K562 (cell line): ENCODE data around the gene TAS2R20. TPM values are rescaled to one million over a fixed set of nuclear protein-coding genes. Genes with fewer than 3 reads are reported as not detected.

ENCODE experiments used
- ATAC-seq: fragments of 200-7000 bp; cut with Tn5 transposase; 3 replicates; pipeline ENCODE4 v1.9.1; 2020; ENCODE audit warnings: moderate library complexity
- BruUV-seq: library from RNA; stranded (reverse); fragments of 400-500 nt; replicated peaks from 2 replicates; lab custom pipeline; 2021; lab: Mats Ljungman, UMichigan
- CTCF ChIA-PET: fragments of 300-600 bp; formaldehyde crosslinking; extraction: SDS; loops from one replicate; lab custom pipeline; 2021; ENCODE audit warnings: low intra/inter-chr PET ratio; lab: Yijun Ruan, JAX
- POLR2A ChIA-PET: fragments of 300-600, 350-650 bp; sonication (Branson Sonifier 250); formaldehyde crosslinking; extraction: SDS; loops from one replicate; lab custom pipeline; 2021; ENCODE audit warnings: antibody characterized with exemption, inconsistent platforms; lab: Yijun Ruan, JAX
- DNase-seq, 4 experiments: peaks; one replicate each; pipeline versions ENCODE4 v3.0.0 to v3.0.0-alpha.2; 2011 to 2018; ENCODE audit warnings: low spot score in 3 of 4, mixed read lengths in 3 of 4; ENCODE audit errors: extremely low read depth in 1 of 4
- FAIRE-seq: peaks from 2 replicates; lab custom pipeline; 2011; peaks lifted over from hg19 to GRCh38; lab: Jason Lieb, UNC
- H2AFZ ChIP-seq: 2 replicates; pipeline ENCODE4 v1.6.0; 2011; ENCODE audit warnings: low read depth, low read length, control low read depth, inconsistent platforms
- H3K27ac ChIP-seq: fragments of 200-600 bp; 3 replicates; pipeline ENCODE4 v1.8.0; 2011; ENCODE audit warnings: low read depth, mild to moderate bottlenecking, control low read depth, inconsistent platforms, low read length, moderate library complexity, mixed read lengths; ENCODE audit errors: extremely low read depth
- H3K27me3 ChIP-seq, 2 experiments: fragments of 300-600 bp in 1 of 2; 2 replicates in 1 of 2; 3 replicates in 1 of 2; pipeline versions ENCODE4 v1.6.0 to v1.8.0; 2011; ENCODE audit warnings: inconsistent platforms in 2 of 2, low read length in 2 of 2, mild to moderate bottlenecking in 1 of 2, mixed read lengths in 1 of 2, moderate library complexity in 1 of 2; ENCODE audit not compliant: control insufficient read depth in 2 of 2, insufficient read depth in 2 of 2
- H3K36me3 ChIP-seq: fragments of 300-600 bp; 3 replicates; pipeline ENCODE4 v1.8.0; 2011; ENCODE audit warnings: mild to moderate bottlenecking, low read length, inconsistent platforms; ENCODE audit not compliant: control insufficient read depth, insufficient read depth
- H3K4me1 ChIP-seq, 2 experiments: fragments of 200-600 bp in 1 of 2; replicated peaks in 1 of 2; 2 replicates in 1 of 2; 3 replicates in 1 of 2; pipeline versions ENCODE4 v1.5.1 to v1.8.0; 2011; ENCODE audit warnings: inconsistent platforms in 2 of 2, low read length in 2 of 2, mild to moderate bottlenecking in 1 of 2, mixed read lengths in 1 of 2, moderate library complexity in 1 of 2; ENCODE audit not compliant: control insufficient read depth in 2 of 2, insufficient read depth in 2 of 2
- H3K4me2 ChIP-seq: 2 replicates; pipeline ENCODE4 v1.6.1; 2011; ENCODE audit warnings: low read length, control low read depth, inconsistent platforms, mixed read lengths; ENCODE audit not compliant: insufficient read depth
- H3K4me3 ChIP-seq: fragments of 200-600 bp; sonication (generic), shearing (Covaris generic); 2 replicates; pipeline ENCODE4 v1.5.1; 2016; ENCODE audit warnings: control low read depth, inconsistent platforms
- H3K79me2 ChIP-seq: fragments of 200-600 bp; 3 replicates; pipeline ENCODE4 v1.8.0; 2011; ENCODE audit warnings: low read length, inconsistent platforms; ENCODE audit not compliant: control insufficient read depth, insufficient read depth
- H3K9ac ChIP-seq, 2 experiments: 2 replicates each; pipeline versions ENCODE4 v1.6.0 to v1.6.1; 2011; ENCODE audit warnings: low read depth in 2 of 2, low read length in 2 of 2, control low read depth in 1 of 2, inconsistent platforms in 1 of 2, mild to moderate bottlenecking in 1 of 2, mixed read lengths in 1 of 2; ENCODE audit not compliant: insufficient read depth in 1 of 2
- H3K9me1 ChIP-seq: one replicate; pipeline ENCODE4 v1.6.0; 2011; ENCODE audit warnings: inconsistent platforms, mild to moderate bottlenecking, low read length, moderate library complexity; ENCODE audit not compliant: control insufficient read depth, insufficient read depth
- H3K9me3 ChIP-seq: replicated peaks from 2 replicates; pipeline ENCODE4 v1.5.1; 2011; ENCODE audit warnings: low read depth, low read length, inconsistent platforms; ENCODE audit not compliant: control insufficient read depth, insufficient read depth
- H4K20me1 ChIP-seq: replicated peaks from 2 replicates; pipeline ENCODE4 v1.6.1; 2011; ENCODE audit warnings: low read length, inconsistent platforms, mixed read lengths; ENCODE audit not compliant: control insufficient read depth, insufficient read depth
- ATF7 ChIP-seq: fragments of 450-650 bp; IDR thresholded peaks from 2 replicates; pipeline ENCODE4 v1.7.1; 2014; ENCODE audit warnings: mild to moderate bottlenecking, moderate library complexity
- HDGF ChIP-seq: fragments of 450-650 bp; IDR thresholded peaks from 2 replicates; pipeline ENCODE4 v1.6.1; 2016
- MCM5 ChIP-seq: fragments of 450-650 bp; IDR thresholded peaks from 2 replicates; pipeline ENCODE4 v1.6.1; 2016; ENCODE audit warnings: low read depth
- NFYB ChIP-seq: IDR thresholded peaks from 2 replicates; pipeline ENCODE4 v1.6.1; 2011; ENCODE audit warnings: mild to moderate bottlenecking, moderate library complexity; ENCODE audit not compliant: insufficient read length; ENCODE audit errors: extremely low read depth
- PPARD ChIP-seq: fragments of 250-450 bp; sonication (Bioruptor Pico); IDR thresholded peaks from 2 replicates; pipeline ENCODE4 v1.8.0; 2022; ENCODE audit warnings: inconsistent platforms, mild to moderate bottlenecking, moderate library complexity
- RERE ChIP-seq: sonication (generic); formaldehyde crosslinking; IDR thresholded peaks from 2 replicates; pipeline ENCODE4 v1.8.0; 2023; ENCODE audit warnings: missing genetic modification reagents, mild to moderate bottlenecking, borderline replicate concordance
- ZBTB43 ChIP-seq: sonication (generic); formaldehyde crosslinking; IDR thresholded peaks from 2 replicates; pipeline ENCODE4 v1.8.0; 2023; ENCODE audit warnings: mild to moderate bottlenecking, missing genetic modification reagents
- ZZZ3 ChIP-seq: fragments of 450-650 bp; IDR thresholded peaks from 2 replicates; pipeline ENCODE4 v1.6.1; 2016; ENCODE audit warnings: antibody characterized with exemption, mild to moderate bottlenecking, moderate library complexity
- WGBS: fragments of 100-300 bp; shearing (Covaris generic); methylation state at CpG from one replicate; pipeline ENCODE4 v1.1.6; 2016; ENCODE audit warnings: low coverage, mixed read lengths; ENCODE audit not compliant: insufficient coverage; ENCODE audit errors: missing lambda C conversion rate; 5-methylcytosine and 5-hydroxymethylcytosine counted together
- in situ Hi-C: fragments of 300-500 bp; cut with MboI; formaldehyde crosslinking; loops from 4 replicates; pipeline ENCODE4 v1.15.0; 2018; ENCODE audit warnings: inconsistent platforms, mixed read lengths
- intact Hi-C: fragments of 100-400 bp; cut with micrococcal nuclease; formaldehyde crosslinking; loops from 2 replicates; pipeline ENCODE4 v1.14.2; 2022
- polyA plus RNA-seq, 8 experiments: library from polyadenylated mRNA; depleted of rRNA in 4 of 8; stranded (reverse) in 5 of 8; unstranded in 3 of 8; fragments of >200 nt; fragmentation: Nextera tagmentation in 2 of 8; fragmentation: Illumina TruSeq in 1 of 8; extraction: Ambion mirVana in 2 of 8; extraction: Trizol in 1 of 8; gene quantifications; 2 replicates each; pipeline versions ENCODE4 v1.2.1 to v1.2.3, GENCODE V29; 2011 to 2014; ENCODE audit warnings: inconsistent platforms in 1 of 8, missing spikeins in 1 of 8
- total RNA-seq, 7 experiments: library from RNA; depleted of rRNA in 6 of 7; stranded (reverse); fragments of >200 nt in 6 of 7; fragmentation: Illumina TruSeq in 2 of 7; extraction: Trizol in 2 of 7; gene quantifications; 2 replicates each; pipeline versions ENCODE4 v1.2.1 to v1.2.3, GENCODE V29; 2011 to 2021; ENCODE audit warnings: low replicate concordance in 1 of 7
- TF ChIP-seq, protein P1 (sequence below): fragments of 250-450 bp; sonication (Bioruptor Pico); IDR thresholded peaks from 2 replicates; pipeline ENCODE4 v1.4.0; 2020

TAS2R20 gene
- total and polyA plus RNA-seq, 9 of the 15 experiments (the other 6 are each of a cell fraction or from before 2014, with no cell fraction given) = 0.07 to 2.3 (median 0.77) TPM

DNA sequence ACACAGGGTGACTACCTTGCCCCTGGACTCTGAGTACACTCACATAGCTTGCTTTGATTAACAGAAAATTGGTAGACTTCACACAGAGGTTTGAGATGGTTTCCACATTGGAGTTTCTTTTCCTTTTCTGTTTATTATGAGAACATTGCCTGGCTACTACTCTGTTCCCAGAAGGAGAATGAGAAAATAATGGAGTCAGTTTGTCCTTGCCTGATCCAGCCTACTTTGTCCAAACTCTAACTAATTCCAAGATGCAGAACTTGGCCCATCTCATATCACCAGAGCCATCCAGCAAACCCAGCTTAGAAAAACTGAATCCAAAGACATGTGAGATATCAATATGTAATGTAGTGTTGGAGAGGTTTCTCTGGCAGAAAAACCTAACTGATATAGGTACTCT lies 31.8 kb downstream of the TAS2R20 start (continued):
- TF ChIP-seq, protein P1, sequence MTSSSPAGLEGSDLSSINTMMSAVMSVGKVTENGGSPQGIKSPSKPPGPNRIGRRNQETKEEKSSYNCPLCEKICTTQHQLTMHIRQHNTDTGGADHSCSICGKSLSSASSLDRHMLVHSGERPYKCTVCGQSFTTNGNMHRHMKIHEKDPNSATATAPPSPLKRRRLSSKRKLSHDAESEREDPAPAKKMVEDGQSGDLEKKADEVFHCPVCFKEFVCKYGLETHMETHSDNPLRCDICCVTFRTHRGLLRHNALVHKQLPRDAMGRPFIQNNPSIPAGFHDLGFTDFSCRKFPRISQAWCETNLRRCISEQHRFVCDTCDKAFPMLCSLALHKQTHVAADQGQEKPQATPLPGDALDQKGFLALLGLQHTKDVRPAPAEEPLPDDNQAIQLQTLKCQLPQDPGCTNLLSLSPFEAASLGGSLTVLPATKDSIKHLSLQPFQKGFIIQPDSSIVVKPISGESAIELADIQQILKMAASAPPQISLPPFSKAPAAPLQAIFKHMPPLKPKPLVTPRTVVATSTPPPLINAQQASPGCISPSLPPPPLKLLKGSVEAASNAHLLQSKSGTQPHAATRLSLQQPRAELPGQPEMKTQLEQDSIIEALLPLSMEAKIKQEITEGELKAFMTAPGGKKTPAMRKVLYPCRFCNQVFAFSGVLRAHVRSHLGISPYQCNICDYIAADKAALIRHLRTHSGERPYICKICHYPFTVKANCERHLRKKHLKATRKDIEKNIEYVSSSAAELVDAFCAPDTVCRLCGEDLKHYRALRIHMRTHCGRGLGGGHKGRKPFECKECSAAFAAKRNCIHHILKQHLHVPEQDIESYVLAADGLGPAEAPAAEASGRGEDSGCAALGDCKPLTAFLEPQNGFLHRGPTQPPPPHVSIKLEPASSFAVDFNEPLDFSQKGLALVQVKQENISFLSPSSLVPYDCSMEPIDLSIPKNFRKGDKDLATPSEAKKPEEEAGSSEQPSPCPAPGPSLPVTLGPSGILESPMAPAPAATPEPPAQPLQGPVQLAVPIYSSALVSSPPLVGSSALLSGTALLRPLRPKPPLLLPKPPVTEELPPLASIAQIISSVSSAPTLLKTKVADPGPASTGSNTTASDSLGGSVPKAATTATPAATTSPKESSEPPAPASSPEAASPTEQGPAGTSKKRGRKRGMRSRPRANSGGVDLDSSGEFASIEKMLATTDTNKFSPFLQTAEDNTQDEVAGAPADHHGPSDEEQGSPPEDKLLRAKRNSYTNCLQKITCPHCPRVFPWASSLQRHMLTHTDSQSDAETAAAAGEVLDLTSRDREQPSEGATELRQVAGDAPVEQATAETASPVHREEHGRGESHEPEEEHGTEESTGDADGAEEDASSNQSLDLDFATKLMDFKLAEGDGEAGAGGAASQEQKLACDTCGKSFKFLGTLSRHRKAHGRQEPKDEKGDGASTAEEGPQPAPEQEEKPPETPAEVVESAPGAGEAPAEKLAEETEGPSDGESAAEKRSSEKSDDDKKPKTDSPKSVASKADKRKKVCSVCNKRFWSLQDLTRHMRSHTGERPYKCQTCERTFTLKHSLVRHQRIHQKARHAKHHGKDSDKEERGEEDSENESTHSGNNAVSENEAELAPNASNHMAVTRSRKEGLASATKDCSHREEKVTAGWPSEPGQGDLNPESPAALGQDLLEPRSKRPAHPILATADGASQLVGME (CRISPR knock-in tag) = no peak
- TF ChIP-seq HDGF = no peak
- TF ChIP-seq ZZZ3 = no peak
- TF ChIP-seq PPARD = no peak
- TF ChIP-seq, all 486 proteins: peak for 0

DNA sequence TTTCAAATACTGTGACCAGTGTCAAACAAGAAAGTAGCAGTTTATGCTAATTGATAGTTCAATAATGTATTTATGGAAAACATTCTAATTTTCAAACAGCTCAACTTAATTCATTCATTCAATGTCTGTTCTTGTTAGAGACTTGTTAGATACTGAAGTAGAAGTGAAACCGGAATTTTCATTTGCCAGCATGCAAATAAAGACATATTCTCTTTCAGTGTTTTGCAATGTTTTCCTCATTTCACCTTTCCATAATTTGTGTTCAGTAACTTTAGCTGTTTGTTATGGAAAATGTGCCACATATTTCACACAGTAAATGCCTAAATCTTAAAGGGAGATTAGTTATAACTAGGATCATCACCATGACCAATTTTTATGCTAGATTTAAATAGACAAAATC lies 32.6 kb downstream of the TAS2R20 start:
- in situ Hi-C loops = no loop called here
- ChIA-PET CTCF (no interaction called here), POLR2A (no interaction called here)
- no peaks in the 10 kb centered on the region for H3K9me1 ChIP-seq
- no peak overlapping the region for H3K27ac ChIP-seq
- ATAC-seq = no peak
- FAIRE-seq = no peak
- no peak overlapping the region for H3K4me3 ChIP-seq
- H3K4me1 ChIP-seq = no peaks in the 10 kb centered on the region; a peak in 1 of 5 replicates
- BruUV-seq = no TSS peak
- H2AFZ ChIP-seq = no peak overlapping the region
- no peak for TF ChIP-seq MCM5
- TF ChIP-seq ZBTB43 (CRISPR knock-in tag) = no peak
- no peak for TF ChIP-seq RERE (CRISPR knock-in tag)
- TF ChIP-seq NFYB = no peak
- no peak for TF ChIP-seq ATF7
- intact Hi-C loops = no loop called here
- no peak overlapping the region for H3K9ac ChIP-seq
- WGBS = 80% methylated on average over 1 of the region's 1 CpG
- H3K27me3 ChIP-seq = no peaks in the 10 kb centered on the region
- H3K36me3 ChIP-seq = no peaks in the 10 kb centered on the region
- no peaks in the 10 kb centered on the region for H3K9me3 ChIP-seq
- no peaks in the 10 kb centered on the region for H4K20me1 ChIP-seq
- DNase-seq = no peak
- no peak overlapping the region for H3K4me2 ChIP-seq
- no peaks in the 10 kb centered on the region; the same call in 2 of the 3 replicates for H3K79me2 ChIP-seq
